SK-N-SH treated with all-trans-retinoic acid at 6 μM for 48 hours (cell line): ENCODE results near the gene NOP16.

Source experiments
- ATAC-seq: fragments of 200-7000 bp; cut with Tn5 transposase; 3 replicates; pipeline ENCODE4 v1.9.1; 2020; ENCODE audit warnings: mild to moderate bottlenecking, moderate library complexity
- ARNTL ChIP-seq: fragments of 450-650 bp; formaldehyde crosslinking; IDR thresholded peaks from 2 replicates; pipeline ENCODE4 v1.5.0; 2020; ENCODE audit warnings: low read depth, mild to moderate bottlenecking, moderate library complexity, borderline replicate concordance
- BACH2 ChIP-seq: fragments of 250-450 bp; sonication (Bioruptor Pico); IDR thresholded peaks from 2 replicates; pipeline ENCODE4 v1.9.0; 2021; ENCODE audit warnings: mild to moderate bottlenecking, borderline replicate concordance
- CREB5 ChIP-seq: fragments of 250-450 bp; sonication (Bioruptor Pico); IDR thresholded peaks from 2 replicates; pipeline ENCODE4 v1.5.1; 2020; ENCODE audit warnings: low read depth, mild to moderate bottlenecking, moderate library complexity
- CSDC2 ChIP-seq: fragments of 250-450 bp; sonication (Bioruptor Pico); IDR thresholded peaks from 2 replicates; pipeline ENCODE4 v1.5.0; 2020; ENCODE audit warnings: mild to moderate bottlenecking, moderate library complexity
- CSRNP3 ChIP-seq: fragments of 250-450 bp; sonication (Bioruptor Pico); IDR thresholded peaks from 2 replicates; pipeline ENCODE4 v1.5.1; 2021; ENCODE audit warnings: mild to moderate bottlenecking, moderate library complexity
- ESRRG ChIP-seq: fragments of 250-450 bp; sonication (Bioruptor Pico); IDR thresholded peaks from 2 replicates; pipeline ENCODE4 v1.6.1; 2021; ENCODE audit warnings: mild to moderate bottlenecking
- ISL1 ChIP-seq: fragments of 250-450 bp; sonication (Bioruptor Pico); IDR thresholded peaks from 2 replicates; pipeline ENCODE4 v2.1.2; 2022; ENCODE audit warnings: mild to moderate bottlenecking, moderate library complexity
- PATZ1 ChIP-seq: fragments of 250-450 bp; sonication (Bioruptor Pico); IDR thresholded peaks from 2 replicates; pipeline ENCODE4 v1.8.0; 2020; ENCODE audit warnings: mild to moderate bottlenecking, moderate library complexity, borderline replicate concordance
- POU6F1 ChIP-seq: fragments of 250-450 bp; sonication (Bioruptor Pico); IDR thresholded peaks from 2 replicates; pipeline ENCODE4 v1.8.0; 2021; ENCODE audit warnings: low read depth, mild to moderate bottlenecking, moderate library complexity, borderline replicate concordance
- PPARA ChIP-seq: fragments of 250-450 bp; sonication (Bioruptor Pico); IDR thresholded peaks from 2 replicates; pipeline ENCODE4 v1.5.0; 2020; ENCODE audit warnings: mild to moderate bottlenecking, borderline replicate concordance
- SNAI2 ChIP-seq: fragments of 250-450 bp; sonication (Bioruptor Pico); IDR thresholded peaks from 2 replicates; pipeline ENCODE4 v1.5.0; 2020; ENCODE audit warnings: mild to moderate bottlenecking, moderate library complexity
- TCF4 ChIP-seq: fragments of 250-450 bp; sonication (Bioruptor Pico); IDR thresholded peaks from 2 replicates; pipeline ENCODE4 v1.8.0; 2021; ENCODE audit warnings: mild to moderate bottlenecking, moderate library complexity, borderline replicate concordance
- TOX ChIP-seq: fragments of 250-450 bp; sonication (Bioruptor Pico); IDR thresholded peaks from 2 replicates; pipeline ENCODE4 v1.8.0; 2021; ENCODE audit warnings: mild to moderate bottlenecking, moderate library complexity, borderline replicate concordance
- TSHZ2 ChIP-seq: fragments of 250-450 bp; sonication (Bioruptor Pico); IDR thresholded peaks from 2 replicates; pipeline ENCODE4 v1.5.0; 2020; ENCODE audit warnings: mild to moderate bottlenecking, moderate library complexity
- ZC3H10 ChIP-seq: fragments of 250-450 bp; sonication (Bioruptor Pico); IDR thresholded peaks from 2 replicates; pipeline ENCODE4 v1.5.1; 2021; ENCODE audit warnings: mild to moderate bottlenecking, moderate library complexity
- ZFP3 ChIP-seq: fragments of 250-450 bp; sonication (Bioruptor Pico); IDR thresholded peaks from 2 replicates; pipeline ENCODE4 v1.5.0; 2020; ENCODE audit warnings: mild to moderate bottlenecking, moderate library complexity
- ZFP30 ChIP-seq: fragments of 450-650 bp; formaldehyde crosslinking; IDR thresholded peaks from 2 replicates; pipeline ENCODE4 v1.5.0; 2022; ENCODE audit warnings: mild to moderate bottlenecking, moderate library complexity
- ZNF565 ChIP-seq: fragments of 450-650 bp; formaldehyde crosslinking; conservative IDR thresholded peaks from 2 replicates; pipeline ENCODE4 v1.5.0; 2020; ENCODE audit warnings: low read depth, mild to moderate bottlenecking, moderate library complexity
- ZNF8 ChIP-seq: fragments of 450-650 bp; formaldehyde crosslinking; IDR thresholded peaks from 2 replicates; pipeline ENCODE4 v1.5.0; 2020; ENCODE audit warnings: mild to moderate bottlenecking, moderate library complexity

The NOP16 gene

GRCh38 chr5:176355400-176356178 is 32.8 kb downstream of the NOP16 start:
- no peak for TF ChIP-seq CSDC2 (CRISPR knock-in tag)
- TF ChIP-seq ZFP30: no peak
- no peak for TF ChIP-seq TOX (CRISPR knock-in tag)
- no peak for TF ChIP-seq ZNF8
- no peak for TF ChIP-seq TCF4 (CRISPR knock-in tag)
- TF ChIP-seq ZNF565 (CRISPR knock-in tag): no peak
- no peak for TF ChIP-seq POU6F1 (CRISPR knock-in tag)
- no peak for TF ChIP-seq ARNTL (CRISPR knock-in tag)
- no peak for TF ChIP-seq PPARA
- no peak for TF ChIP-seq CSRNP3
- no peak for TF ChIP-seq CREB5 (CRISPR knock-in tag)
- TF ChIP-seq SNAI2 (CRISPR knock-in tag): no peak
- no peak for ATAC-seq

- ATAC-seq: no peak
- TF ChIP-seq ESRRG (CRISPR knock-in tag) (no peak), ARNTL (CRISPR knock-in tag) (no peak), SNAI2 (CRISPR knock-in tag) (no peak), ISL1 (CRISPR knock-in tag) (no peak)
- TF ChIP-seq, all 23 proteins: peak for 0
Measured at GRCh38 chr5:176353533-176353932, 34.9 kb downstream of the NOP16 start.

- ATAC-seq: no peak; the same call in 2 of the 3 replicates
- TF ChIP-seq ZNF8: no peak
- no peak for TF ChIP-seq PATZ1 (CRISPR knock-in tag)
- no peak for TF ChIP-seq BACH2 (CRISPR knock-in tag)
- no peak for TF ChIP-seq TOX (CRISPR knock-in tag)
- no peak for TF ChIP-seq ZFP3 (CRISPR knock-in tag)
- TF ChIP-seq CSRNP3: no peak
- no peak for TF ChIP-seq ZNF565 (CRISPR knock-in tag)
- TF ChIP-seq TCF4 (CRISPR knock-in tag): no peak
- no peak for TF ChIP-seq TSHZ2 (CRISPR knock-in tag)
- TF ChIP-seq ARNTL (CRISPR knock-in tag): no peak
- TF ChIP-seq ZC3H10 (CRISPR knock-in tag): no peak
- no peak for TF ChIP-seq ESRRG (CRISPR knock-in tag)
- TF ChIP-seq, all 23 proteins: peak for 0
Measured at GRCh38 chr5:176352116-176352878, 36.1 kb downstream of the NOP16 start.
